Measurements from ENCODE around the gene RHEX.

The RHEX gene

DNA sequence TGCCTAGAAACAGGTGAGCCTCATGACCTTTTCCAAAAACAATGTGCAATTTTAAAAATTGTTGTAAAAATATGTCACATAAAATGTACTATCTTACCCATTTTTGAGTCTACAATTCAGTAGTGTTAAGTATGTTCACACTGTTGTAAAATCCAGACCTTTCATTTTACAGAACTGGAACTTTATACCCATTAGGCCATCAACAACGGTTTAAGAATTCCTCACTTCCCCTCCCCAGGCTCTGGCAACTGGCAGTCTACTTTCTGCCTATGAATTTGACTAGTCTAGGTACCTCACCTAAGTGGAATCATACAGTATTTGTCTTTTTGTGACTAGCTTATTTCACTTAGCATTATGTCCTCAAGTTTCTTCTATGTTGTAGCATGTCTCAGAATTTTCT lies 37.9 kb upstream of the RHEX start:
- no peak for TF ChIP-seq SIN3A (IDR thresholded peaks at IDR 0.05; ENCODE audit: borderline replicate concordance, insufficient read depth, low read length)
- TF ChIP-seq, protein P1, sequence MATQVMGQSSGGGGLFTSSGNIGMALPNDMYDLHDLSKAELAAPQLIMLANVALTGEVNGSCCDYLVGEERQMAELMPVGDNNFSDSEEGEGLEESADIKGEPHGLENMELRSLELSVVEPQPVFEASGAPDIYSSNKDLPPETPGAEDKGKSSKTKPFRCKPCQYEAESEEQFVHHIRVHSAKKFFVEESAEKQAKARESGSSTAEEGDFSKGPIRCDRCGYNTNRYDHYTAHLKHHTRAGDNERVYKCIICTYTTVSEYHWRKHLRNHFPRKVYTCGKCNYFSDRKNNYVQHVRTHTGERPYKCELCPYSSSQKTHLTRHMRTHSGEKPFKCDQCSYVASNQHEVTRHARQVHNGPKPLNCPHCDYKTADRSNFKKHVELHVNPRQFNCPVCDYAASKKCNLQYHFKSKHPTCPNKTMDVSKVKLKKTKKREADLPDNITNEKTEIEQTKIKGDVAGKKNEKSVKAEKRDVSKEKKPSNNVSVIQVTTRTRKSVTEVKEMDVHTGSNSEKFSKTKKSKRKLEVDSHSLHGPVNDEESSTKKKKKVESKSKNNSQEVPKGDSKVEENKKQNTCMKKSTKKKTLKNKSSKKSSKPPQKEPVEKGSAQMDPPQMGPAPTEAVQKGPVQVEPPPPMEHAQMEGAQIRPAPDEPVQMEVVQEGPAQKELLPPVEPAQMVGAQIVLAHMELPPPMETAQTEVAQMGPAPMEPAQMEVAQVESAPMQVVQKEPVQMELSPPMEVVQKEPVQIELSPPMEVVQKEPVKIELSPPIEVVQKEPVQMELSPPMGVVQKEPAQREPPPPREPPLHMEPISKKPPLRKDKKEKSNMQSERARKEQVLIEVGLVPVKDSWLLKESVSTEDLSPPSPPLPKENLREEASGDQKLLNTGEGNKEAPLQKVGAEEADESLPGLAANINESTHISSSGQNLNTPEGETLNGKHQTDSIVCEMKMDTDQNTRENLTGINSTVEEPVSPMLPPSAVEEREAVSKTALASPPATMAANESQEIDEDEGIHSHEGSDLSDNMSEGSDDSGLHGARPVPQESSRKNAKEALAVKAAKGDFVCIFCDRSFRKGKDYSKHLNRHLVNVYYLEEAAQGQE (IDR thresholded peaks at IDR 0.05; ENCODE audit: insufficient read depth in 1 of 2, low read depth in 2 of 2, low read length in 2 of 2) = no peak
- TF ChIP-seq TAF1 (IDR thresholded peaks at IDR 0.05; ENCODE audit: borderline replicate concordance, insufficient read depth, low read length) = no peak
- no peak for TF ChIP-seq FOXP2 (optimal IDR thresholded peaks at IDR 0.05; ENCODE audit: borderline replicate concordance, extremely low read depth, extremely low read length, insufficient read depth)
- TF ChIP-seq POLR2AphosphoS5 (IDR thresholded peaks at IDR 0.05; ENCODE audit: low read depth, low read length) = no peak

GRCh38 chr1:206020393-206021007 lies 32.5 kb upstream of the RHEX start:
- no peak for TF ChIP-seq FOXP2 (optimal IDR thresholded peaks at IDR 0.05; ENCODE audit: borderline replicate concordance, extremely low read depth, extremely low read length, insufficient read depth)
- TF ChIP-seq TAF1 (IDR thresholded peaks at IDR 0.05; ENCODE audit: borderline replicate concordance, insufficient read depth, low read length) = no peak
- TF ChIP-seq POLR2AphosphoS5 (IDR thresholded peaks at IDR 0.05; ENCODE audit: low read depth, low read length) = no peak
- TF ChIP-seq, protein P1 (IDR thresholded peaks at IDR 0.05; ENCODE audit: insufficient read depth in 1 of 2, low read depth in 2 of 2, low read length in 2 of 2) = no peak
- TF ChIP-seq SIN3A (IDR thresholded peaks at IDR 0.05; ENCODE audit: borderline replicate concordance, insufficient read depth, low read length) = no peak

- no peak for TF ChIP-seq SIN3A (IDR thresholded peaks at IDR 0.05; ENCODE audit: borderline replicate concordance, insufficient read depth, low read length)
- no peak for TF ChIP-seq TAF1 (IDR thresholded peaks at IDR 0.05; ENCODE audit: borderline replicate concordance, insufficient read depth, low read length)
- no peak for TF ChIP-seq POLR2AphosphoS5 (IDR thresholded peaks at IDR 0.05; ENCODE audit: low read depth, low read length)
- no peak for TF ChIP-seq FOXP2 (optimal IDR thresholded peaks at IDR 0.05; ENCODE audit: borderline replicate concordance, extremely low read depth, extremely low read length, insufficient read depth)
- TF ChIP-seq, protein P1 (IDR thresholded peaks at IDR 0.05; ENCODE audit: insufficient read depth in 1 of 2, low read depth in 2 of 2, low read length in 2 of 2) = no peak
These were observed 31.9 kb upstream of the RHEX start for GRCh38 chr1:206021008-206021625.

DNA sequence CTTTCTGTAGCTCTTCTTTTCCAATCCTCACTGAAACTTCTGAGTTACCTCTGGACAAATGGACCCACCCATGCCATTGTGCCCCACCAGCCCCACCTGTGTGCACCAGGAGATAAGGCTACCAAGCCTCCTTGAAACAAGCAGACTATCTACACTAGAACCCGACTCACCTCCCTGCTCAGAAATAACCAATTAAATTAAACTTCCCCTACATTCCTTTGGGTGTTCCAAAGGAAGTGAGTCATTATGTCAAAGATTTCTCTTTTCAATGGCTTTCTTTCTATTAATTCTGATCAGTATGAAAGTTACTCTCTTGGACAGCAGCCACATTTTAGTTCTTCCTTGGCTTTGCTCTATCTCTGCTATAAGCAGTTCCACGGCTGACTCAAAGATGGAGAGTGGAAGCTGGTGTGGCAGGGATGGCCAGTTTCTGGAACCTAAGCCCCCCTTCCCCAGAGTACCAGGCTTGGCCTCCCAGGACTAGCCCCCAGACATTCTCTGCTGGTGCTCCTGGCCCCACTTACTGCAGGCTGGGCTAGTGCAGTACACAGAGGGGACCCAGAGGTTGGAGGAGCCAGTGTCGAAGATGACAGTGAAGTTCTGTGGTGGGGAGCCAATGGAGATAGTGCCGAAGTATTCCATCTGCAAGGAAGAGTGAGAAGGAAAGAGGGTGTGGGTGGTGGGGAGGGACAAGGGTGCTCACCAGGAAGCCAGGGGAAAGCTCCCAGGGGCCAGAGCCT lies 31.2 kb upstream of the RHEX start:
- TF ChIP-seq, protein P1 (IDR thresholded peaks at IDR 0.05; ENCODE audit: insufficient read depth in 1 of 2, low read depth in 2 of 2, low read length in 2 of 2) = no peak
- no peak for TF ChIP-seq SIN3A (IDR thresholded peaks at IDR 0.05; ENCODE audit: borderline replicate concordance, insufficient read depth, low read length)
- TF ChIP-seq FOXP2 (optimal IDR thresholded peaks at IDR 0.05; ENCODE audit: borderline replicate concordance, extremely low read depth, extremely low read length, insufficient read depth) = no peak
- no peak for TF ChIP-seq TAF1 (IDR thresholded peaks at IDR 0.05; ENCODE audit: borderline replicate concordance, insufficient read depth, low read length)
- no peak for TF ChIP-seq POLR2AphosphoS5 (IDR thresholded peaks at IDR 0.05; ENCODE audit: low read depth, low read length)
